DOHH2 (cell line): ENCODE data around the gene RASA3.

Experiments
- EZH2phosphoT487 ChIP-seq: fragments of 200-600 bp; sonication (generic); IDR thresholded peaks from 2 replicates; pipeline ENCODE4 v1.6.1; 2017; ENCODE audit warnings: borderline replicate concordance, mild to moderate bottlenecking, antibody characterized with exemption, low read length, moderate library complexity, mixed read lengths
- TF ChIP-seq, protein P1 (sequence below): fragments of 200-600 bp; sonication (generic); IDR thresholded peaks from one replicate; pipeline ENCODE4 v1.5.1; 2014; ENCODE audit warnings: antibody characterized with exemption, mild to moderate bottlenecking, low read depth, low read length; ENCODE audit not compliant: poor library complexity, severe bottlenecking

DNA sequence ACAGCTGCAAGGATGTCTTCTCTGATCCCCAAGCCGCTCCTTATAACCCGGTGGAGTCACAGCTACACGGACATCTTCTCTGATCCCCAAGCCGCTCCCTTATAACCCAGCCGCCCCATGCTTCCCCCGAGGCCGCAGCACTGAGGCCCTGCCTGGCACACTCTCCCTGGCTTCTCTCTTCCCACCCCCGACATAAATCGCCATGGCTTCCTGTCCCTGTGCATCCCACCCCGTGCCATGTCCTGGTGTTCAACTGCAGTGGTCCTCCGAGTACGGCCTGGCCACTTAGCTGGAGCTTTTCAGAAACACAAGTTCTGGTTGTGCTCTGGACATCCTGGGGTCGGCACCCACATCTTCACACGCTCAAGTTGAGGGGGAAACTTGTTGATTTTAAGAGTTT lies 60.4 kb downstream of the RASA3 start:
- TF ChIP-seq, protein P1, sequence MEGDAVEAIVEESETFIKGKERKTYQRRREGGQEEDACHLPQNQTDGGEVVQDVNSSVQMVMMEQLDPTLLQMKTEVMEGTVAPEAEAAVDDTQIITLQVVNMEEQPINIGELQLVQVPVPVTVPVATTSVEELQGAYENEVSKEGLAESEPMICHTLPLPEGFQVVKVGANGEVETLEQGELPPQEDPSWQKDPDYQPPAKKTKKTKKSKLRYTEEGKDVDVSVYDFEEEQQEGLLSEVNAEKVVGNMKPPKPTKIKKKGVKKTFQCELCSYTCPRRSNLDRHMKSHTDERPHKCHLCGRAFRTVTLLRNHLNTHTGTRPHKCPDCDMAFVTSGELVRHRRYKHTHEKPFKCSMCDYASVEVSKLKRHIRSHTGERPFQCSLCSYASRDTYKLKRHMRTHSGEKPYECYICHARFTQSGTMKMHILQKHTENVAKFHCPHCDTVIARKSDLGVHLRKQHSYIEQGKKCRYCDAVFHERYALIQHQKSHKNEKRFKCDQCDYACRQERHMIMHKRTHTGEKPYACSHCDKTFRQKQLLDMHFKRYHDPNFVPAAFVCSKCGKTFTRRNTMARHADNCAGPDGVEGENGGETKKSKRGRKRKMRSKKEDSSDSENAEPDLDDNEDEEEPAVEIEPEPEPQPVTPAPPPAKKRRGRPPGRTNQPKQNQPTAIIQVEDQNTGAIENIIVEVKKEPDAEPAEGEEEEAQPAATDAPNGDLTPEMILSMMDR = no peak
- TF ChIP-seq EZH2phosphoT487 = no peak
